ENCODE measurements around the gene ZNF595. TPM values are rescaled to one million over a fixed set of nuclear protein-coding genes. Genes with fewer than 3 reads are reported as not detected.
"Not testable (repeated sequence)": the region's sequence is repeated elsewhere in the genome, so short reads cannot be mapped to it uniquely, and the experiment has no call there.

The ZNF595 gene
- total RNA-seq, 1 donor from 2014 or later = 9.5 TPM

GRCh38 chr4:36559-37415 lies 16.3 kb upstream of the ZNF595 start:
- DNase-seq (ENCODE audit: low read depth, low spot score); H3K36me3 Mint-ChIP-seq (ENCODE audit: low read depth): not testable (repeated sequence)

DNA sequence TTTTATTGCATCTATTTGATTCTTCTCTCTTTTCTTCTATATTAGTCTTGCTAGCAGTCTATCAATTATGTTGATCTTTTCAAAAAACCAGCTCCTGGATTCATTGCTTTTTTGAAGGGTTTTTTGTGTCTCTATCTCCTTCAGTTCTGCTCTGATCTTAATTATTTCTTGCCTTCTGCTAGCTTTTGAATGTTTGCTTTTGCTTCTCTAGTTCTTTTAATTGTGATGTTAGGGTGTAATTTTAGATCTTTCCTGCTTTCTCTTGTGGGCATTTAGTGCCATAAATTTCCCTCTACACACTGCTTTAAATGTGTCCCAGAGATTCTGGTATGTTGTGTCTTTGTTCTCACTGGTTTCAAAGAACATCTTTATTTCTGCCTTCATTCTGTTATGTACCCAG lies 14.9 kb upstream of the ZNF595 start:
- not testable (repeated sequence) for H3K36me3 Mint-ChIP-seq (ENCODE audit: low read depth); H3K4me1 Mint-ChIP-seq; H3K4me3 Mint-ChIP-seq; H3K27ac Mint-ChIP-seq (ENCODE audit: unreplicated experiment); DNase-seq (ENCODE audit: low read depth, low spot score); H3K9me3 Mint-ChIP-seq; H3K27me3 Mint-ChIP-seq (ENCODE audit: low read depth)

More at GRCh38 chr4:36559-37415, 16.3 kb upstream of the ZNF595 start:
- H3K9me3 Mint-ChIP-seq; H3K27ac Mint-ChIP-seq (ENCODE audit: unreplicated experiment); H3K27me3 Mint-ChIP-seq (ENCODE audit: low read depth); H3K4me1 Mint-ChIP-seq; H3K4me3 Mint-ChIP-seq: not testable (repeated sequence)

- not testable (repeated sequence) for DNase-seq (ENCODE audit: low read depth, low spot score); H3K9me3 Mint-ChIP-seq; H3K4me3 Mint-ChIP-seq; H3K27ac Mint-ChIP-seq (ENCODE audit: unreplicated experiment); H3K36me3 Mint-ChIP-seq (ENCODE audit: low read depth); H3K27me3 Mint-ChIP-seq (ENCODE audit: low read depth); H3K4me1 Mint-ChIP-seq
These were observed 9.7 kb upstream of the ZNF595 start for GRCh38 chr4:43375-43774.

GRCh38 chr4:51253-51652 lies 1.9 kb upstream of the ZNF595 start:
- not testable (repeated sequence) for H3K36me3 Mint-ChIP-seq (ENCODE audit: low read depth); DNase-seq (ENCODE audit: low read depth, low spot score); H3K27me3 Mint-ChIP-seq (ENCODE audit: low read depth); H3K4me1 Mint-ChIP-seq; H3K27ac Mint-ChIP-seq (ENCODE audit: unreplicated experiment); H3K9me3 Mint-ChIP-seq; H3K4me3 Mint-ChIP-seq

GRCh38 chr4:51655-52277 lies 1.4 kb upstream of the ZNF595 start:
- not testable (repeated sequence) for H3K36me3 Mint-ChIP-seq (ENCODE audit: low read depth); DNase-seq (ENCODE audit: low read depth, low spot score); H3K27me3 Mint-ChIP-seq (ENCODE audit: low read depth); H3K27ac Mint-ChIP-seq (ENCODE audit: unreplicated experiment); H3K4me3 Mint-ChIP-seq; H3K4me1 Mint-ChIP-seq; H3K9me3 Mint-ChIP-seq

GRCh38 chr4:53521-53920 lies 400 bp downstream of the ZNF595 start:
- DNase-seq (ENCODE audit: low read depth, low spot score); H3K27me3 Mint-ChIP-seq (ENCODE audit: low read depth); H3K27ac Mint-ChIP-seq (ENCODE audit: unreplicated experiment); H3K36me3 Mint-ChIP-seq (ENCODE audit: low read depth); H3K4me1 Mint-ChIP-seq; H3K4me3 Mint-ChIP-seq; H3K9me3 Mint-ChIP-seq: not testable (repeated sequence)

DNA sequence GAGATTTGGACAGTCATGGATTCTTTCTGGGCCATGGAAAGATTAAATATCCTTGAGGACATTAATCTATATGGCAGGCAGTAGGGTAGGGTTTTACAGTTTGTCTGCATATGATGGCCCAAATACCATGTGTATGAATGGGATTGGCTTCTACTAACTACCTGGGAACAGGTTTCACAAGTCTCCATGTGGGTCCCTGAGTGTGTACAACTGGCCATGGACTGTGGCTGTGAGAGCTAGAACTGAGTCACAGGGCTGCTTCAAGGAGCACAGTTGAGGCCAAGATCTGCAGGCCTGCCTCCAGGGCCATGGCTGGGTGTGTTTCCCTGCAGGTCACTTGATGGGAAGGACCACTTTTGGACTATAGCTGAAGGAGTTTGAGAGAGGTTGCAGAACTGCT lies 11.6 kb downstream of the ZNF595 start:
- DNase-seq (ENCODE audit: low read depth, low spot score); H3K4me1 Mint-ChIP-seq; H3K4me3 Mint-ChIP-seq; H3K27ac Mint-ChIP-seq (ENCODE audit: unreplicated experiment); H3K9me3 Mint-ChIP-seq; H3K27me3 Mint-ChIP-seq (ENCODE audit: low read depth): not testable (repeated sequence)
- peaks cover 11% of the 10 kb centered on the region for H3K36me3 Mint-ChIP-seq (ENCODE audit: low read depth)

DNA sequence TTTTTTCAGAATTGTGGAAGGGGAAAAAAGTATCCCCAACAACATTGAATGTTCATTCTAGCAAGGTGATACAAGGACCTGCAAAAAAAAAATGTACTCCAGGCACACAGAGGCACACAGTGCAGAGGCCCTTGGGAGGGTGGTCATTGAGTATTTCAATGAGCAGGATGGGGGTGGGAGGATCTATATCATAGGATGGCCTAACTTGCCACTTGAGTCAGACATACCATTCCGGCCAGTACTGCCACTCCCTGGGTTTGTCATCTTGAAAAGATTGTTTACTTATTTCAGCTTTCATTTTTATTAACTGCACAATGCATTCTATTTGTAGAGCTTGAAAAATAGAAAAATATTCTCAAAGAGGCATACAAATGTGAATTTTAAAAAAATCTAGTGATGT lies 18.7 kb downstream of the ZNF595 start:
- no peak overlapping the region for H3K4me3 Mint-ChIP-seq
- no peak for TF ChIP-seq CTCF (conservative IDR thresholded peaks at IDR 0.05)
- H3K36me3 Mint-ChIP-seq (ENCODE audit: low read depth) = peaks cover 64% of the 10 kb centered on the region
- peaks cover 33% of the 10 kb centered on the region for H3K9me3 Mint-ChIP-seq
- H3K27me3 Mint-ChIP-seq (ENCODE audit: low read depth) = no peaks in the 10 kb centered on the region
- no peak overlapping the region for H3K27ac Mint-ChIP-seq (ENCODE audit: unreplicated experiment)
- no peaks in the 10 kb centered on the region for H3K4me1 Mint-ChIP-seq
- DNase-seq (ENCODE audit: low read depth, low spot score) = no peak

DNA sequence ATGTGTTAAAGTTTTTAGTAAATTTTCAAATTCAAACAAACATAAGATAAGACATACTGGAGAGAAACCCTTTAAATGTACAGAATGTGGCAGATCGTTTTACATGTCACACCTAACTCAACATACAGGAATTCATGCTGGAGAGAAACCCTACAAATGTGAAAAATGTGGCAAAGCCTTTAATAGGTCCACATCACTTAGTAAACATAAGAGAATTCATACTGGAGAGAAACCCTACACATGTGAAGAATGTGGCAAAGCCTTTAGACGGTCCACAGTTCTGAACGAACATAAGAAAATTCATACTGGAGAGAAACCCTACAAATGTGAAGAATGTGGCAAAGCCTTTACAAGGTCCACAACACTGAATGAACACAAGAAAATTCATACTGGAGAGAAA lies 32.8 kb downstream of the ZNF595 start:
- Mint-ChIP-seq H3K27me3 (ENCODE audit: low read depth) (no peaks in the 10 kb centered on the region), H3K9me3 (peaks cover 35% of the 10 kb centered on the region), H3K4me1 (no peaks in the 10 kb centered on the region), H3K27ac (ENCODE audit: unreplicated experiment) (no peak overlapping the region), H3K36me3 (ENCODE audit: low read depth) (peaks cover 52% of the 10 kb centered on the region), H3K4me3 (no peak overlapping the region)
- no peak for TF ChIP-seq CTCF (conservative IDR thresholded peaks at IDR 0.05)
- DNase-seq (ENCODE audit: low read depth, low spot score) = no peak

DNA sequence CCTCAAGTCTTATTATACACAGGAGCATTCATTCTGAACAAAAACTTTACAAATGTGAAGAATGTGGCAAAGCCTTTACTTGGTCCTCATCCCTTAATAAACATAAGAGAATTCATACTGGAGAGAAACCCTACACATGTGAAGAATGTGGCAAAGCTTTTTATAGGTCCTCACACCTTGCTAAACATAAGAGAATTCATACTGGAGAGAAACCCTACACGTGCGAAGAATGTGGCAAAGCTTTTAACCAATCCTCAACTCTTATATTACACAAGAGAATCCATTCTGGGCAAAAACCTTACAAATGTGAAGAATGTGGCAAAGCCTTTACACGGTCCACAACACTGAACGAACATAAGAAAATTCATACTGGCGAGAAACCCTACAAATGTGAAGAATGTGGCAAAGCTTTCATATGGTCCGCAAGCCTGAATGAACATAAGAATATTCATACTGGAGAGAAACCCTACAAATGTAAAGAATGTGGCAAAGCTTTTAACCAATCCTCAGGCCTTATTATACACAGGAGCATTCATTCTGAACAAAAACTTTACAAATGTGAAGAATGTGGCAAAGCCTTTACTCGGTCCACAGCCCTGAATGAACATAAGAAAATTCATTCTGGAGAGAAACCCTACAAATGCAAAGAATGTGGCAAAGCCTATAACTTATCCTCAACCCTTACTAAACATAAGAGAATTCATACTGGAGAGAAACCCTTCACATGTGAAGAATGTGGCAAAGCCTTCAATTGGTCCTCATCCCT lies 33.6 kb downstream of the ZNF595 start:
- not testable (repeated sequence) for H3K4me1 Mint-ChIP-seq; H3K27ac Mint-ChIP-seq (ENCODE audit: unreplicated experiment); DNase-seq (ENCODE audit: low read depth, low spot score); H3K27me3 Mint-ChIP-seq (ENCODE audit: low read depth)
- Mint-ChIP-seq H3K36me3 (ENCODE audit: low read depth) (peaks cover 51% of the 10 kb centered on the region), H3K9me3 (peaks cover 35% of the 10 kb centered on the region), H3K4me3 (peak overlapping the region; percentile 34)

Measured in neural crest cell (in vitro differentiated cells).